ENCODE data around the gene ZSWIM2.
"Not testable (repeated sequence)": the region's sequence is repeated elsewhere in the genome, so short reads cannot be mapped to it uniquely, and the experiment has no call there.

GRCh38 chr2:186811760-186812159, 37.2 kb downstream of the ZSWIM2 start:
- not testable (repeated sequence) for TF ChIP-seq CTCF, EP300 (IDR thresholded peaks at IDR 0.05)
